Measurements from ENCODE around the gene OBSCN.

The OBSCN gene

GRCh38 chr1:228312136-228312764 is 104.4 kb downstream of the OBSCN start:
- no peak for DNase-seq

- DNase-seq, result peak; percentile 32
These were observed 105.9 kb downstream of the OBSCN start for GRCh38 chr1:228313536-228314277.

GRCh38 chr1:228314315-228314657 is 106.4 kb downstream of the OBSCN start:
- DNase-seq, result no peak

DNA sequence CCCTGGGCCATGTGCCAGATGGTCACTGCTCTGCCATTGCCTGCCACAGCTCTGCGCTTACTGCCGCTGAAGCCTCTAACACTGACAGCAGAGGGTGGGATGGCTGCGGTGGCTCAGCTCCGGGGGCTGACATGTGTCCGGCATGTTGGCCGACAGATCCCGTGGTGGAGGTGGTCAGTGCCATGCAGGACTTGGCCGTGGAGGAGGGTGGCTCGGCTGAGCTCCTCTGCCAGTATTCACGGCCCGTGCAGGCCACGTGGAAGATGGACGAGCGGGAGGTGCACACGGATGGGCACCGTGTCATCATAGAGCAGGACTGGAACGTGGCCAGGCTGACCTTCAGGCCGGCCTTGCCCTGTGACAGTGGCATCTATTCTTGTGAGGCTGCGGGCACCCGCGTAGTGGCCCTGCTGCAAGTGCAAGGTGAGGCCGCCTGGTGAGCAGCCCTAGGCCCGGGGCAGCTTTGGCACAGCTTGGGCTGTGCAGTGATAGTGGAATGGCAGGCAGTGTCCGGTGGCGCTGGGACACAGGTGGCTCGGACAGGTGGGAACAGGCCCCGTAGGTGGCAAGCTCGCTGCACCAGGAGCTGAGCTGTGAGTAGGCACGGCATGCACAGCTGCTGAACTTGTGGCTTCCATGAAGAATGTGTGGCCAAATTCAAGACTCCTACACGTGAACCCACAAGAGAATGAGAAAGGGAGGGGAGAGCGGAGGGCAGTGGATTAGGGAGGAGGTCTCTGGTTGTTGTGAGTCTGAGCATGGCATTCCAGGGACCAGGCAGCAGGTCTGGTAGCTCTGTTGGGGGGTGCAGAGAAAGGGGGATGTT is 107.0 kb downstream of the OBSCN start:
- no peak for DNase-seq

GRCh38 chr1:228315484-228315944 is 107.7 kb downstream of the OBSCN start:
- peak; percentile 24 for DNase-seq

GRCh38 chr1:228315945-228316588 is 108.2 kb downstream of the OBSCN start:
- DNase-seq, result peak; percentile 38

DNA sequence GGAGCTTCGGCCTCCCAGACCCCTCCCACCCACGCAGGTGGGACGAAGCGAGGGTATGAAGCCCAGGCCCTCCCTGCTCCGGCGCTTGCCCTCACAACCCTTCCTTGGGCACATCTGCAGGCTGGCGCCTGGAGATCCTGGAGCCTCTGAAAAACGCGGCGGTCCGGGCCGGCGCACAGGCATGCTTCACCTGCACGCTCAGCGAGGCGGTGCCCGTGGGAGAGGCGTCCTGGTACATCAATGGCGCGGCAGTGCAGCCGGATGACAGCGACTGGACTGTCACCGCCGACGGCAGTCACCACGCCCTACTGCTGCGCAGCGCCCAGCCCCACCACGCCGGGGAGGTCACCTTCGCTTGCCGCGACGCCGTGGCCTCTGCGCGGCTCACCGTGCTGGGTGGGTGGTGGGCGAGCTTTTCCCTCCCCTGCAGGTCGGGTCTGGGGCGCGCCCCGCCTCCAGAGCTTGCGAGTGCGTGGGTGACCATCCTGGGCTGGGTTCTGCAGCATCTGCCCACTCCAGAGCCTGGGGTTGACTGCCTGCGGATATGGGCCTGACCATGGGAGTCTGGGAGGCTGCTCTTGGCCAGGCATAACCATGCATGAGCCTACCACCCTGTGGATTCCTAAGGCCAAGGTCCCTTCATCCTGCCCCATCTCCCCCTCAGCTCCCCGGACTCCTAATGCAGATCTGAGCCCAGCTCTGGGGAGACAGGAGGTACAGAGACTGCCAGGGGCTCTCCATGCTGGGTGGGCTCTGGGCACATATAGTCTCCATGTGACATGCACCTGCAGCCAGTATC is 108.9 kb downstream of the OBSCN start:
- peak; percentile 32 for DNase-seq

GRCh38 chr1:228317411-228317828 is 109.6 kb downstream of the OBSCN start:
- no peak for DNase-seq

GRCh38 chr1:228317891-228318810 is 110.3 kb downstream of the OBSCN start:
- no peak for DNase-seq

GRCh38 chr1:228318823-228319241 is 111.0 kb downstream of the OBSCN start:
- DNase-seq, result no peak

GRCh38 chr1:228319352-228320088 is 111.7 kb downstream of the OBSCN start:
- DNase-seq, result no peak

- no peak for DNase-seq
These were observed 112.5 kb downstream of the OBSCN start for GRCh38 chr1:228320394-228320793.

DNA sequence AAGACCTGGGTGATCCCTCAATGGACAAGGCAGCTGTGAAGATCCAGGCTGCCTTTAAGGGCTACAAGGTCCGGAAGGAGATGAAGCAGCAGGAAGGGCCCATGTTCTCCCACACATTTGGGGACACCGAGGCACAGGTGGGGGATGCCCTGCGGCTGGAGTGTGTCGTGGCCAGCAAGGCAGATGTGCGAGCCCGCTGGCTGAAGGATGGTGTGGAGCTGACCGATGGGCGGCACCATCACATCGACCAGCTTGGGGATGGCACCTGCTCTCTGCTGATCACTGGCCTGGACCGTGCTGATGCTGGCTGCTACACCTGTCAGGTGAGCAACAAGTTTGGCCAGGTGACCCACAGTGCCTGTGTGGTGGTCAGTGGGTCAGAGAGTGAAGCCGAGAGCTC is 113.6 kb downstream of the OBSCN start:
- DNase-seq, result no peak

- DNase-seq, result no peak
These were observed 114.1 kb downstream of the OBSCN start for GRCh38 chr1:228321895-228322294.

DNA sequence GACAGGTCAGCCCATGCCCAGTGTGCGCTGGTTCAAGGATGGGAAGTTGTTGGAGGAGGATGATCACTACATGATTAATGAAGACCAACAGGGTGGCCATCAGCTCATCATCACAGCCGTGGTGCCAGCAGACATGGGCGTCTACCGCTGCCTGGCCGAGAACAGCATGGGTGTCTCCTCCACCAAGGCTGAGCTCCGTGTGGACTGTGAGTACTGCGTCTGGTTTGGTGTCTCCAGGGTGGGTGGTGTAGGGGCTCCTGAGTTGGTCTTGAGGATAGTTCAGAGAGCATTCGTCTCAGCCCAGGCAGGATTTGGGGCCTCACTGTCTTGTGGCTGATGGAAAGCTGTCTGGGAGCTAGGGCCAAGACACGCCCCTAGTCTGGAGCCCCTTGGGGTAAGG is 115.6 kb downstream of the OBSCN start:
- no peak for DNase-seq

- DNase-seq, result no peak
These were observed 117.4 kb downstream of the OBSCN start for GRCh38 chr1:228325267-228325666.

DNA sequence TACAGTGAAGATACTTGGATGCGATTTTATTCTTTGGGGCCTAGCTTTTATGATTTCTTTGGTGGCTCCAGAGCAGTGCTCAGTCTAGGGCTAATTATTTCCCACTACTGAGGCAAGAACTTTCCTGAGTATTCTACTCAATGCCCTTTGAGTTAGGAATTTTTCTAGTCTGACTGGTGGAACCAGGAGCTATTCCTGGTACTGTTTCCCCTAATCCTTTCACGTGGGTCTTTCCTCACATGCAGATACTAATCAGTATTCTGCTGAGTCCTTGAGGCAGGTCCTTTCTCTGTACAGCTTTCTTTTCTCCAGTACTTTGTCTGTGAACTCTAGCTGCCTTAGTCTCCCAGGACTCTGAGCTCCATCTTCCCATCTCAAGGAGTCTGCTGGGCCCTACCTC is 122.0 kb downstream of the OBSCN start:
- no peak for DNase-seq

DNA sequence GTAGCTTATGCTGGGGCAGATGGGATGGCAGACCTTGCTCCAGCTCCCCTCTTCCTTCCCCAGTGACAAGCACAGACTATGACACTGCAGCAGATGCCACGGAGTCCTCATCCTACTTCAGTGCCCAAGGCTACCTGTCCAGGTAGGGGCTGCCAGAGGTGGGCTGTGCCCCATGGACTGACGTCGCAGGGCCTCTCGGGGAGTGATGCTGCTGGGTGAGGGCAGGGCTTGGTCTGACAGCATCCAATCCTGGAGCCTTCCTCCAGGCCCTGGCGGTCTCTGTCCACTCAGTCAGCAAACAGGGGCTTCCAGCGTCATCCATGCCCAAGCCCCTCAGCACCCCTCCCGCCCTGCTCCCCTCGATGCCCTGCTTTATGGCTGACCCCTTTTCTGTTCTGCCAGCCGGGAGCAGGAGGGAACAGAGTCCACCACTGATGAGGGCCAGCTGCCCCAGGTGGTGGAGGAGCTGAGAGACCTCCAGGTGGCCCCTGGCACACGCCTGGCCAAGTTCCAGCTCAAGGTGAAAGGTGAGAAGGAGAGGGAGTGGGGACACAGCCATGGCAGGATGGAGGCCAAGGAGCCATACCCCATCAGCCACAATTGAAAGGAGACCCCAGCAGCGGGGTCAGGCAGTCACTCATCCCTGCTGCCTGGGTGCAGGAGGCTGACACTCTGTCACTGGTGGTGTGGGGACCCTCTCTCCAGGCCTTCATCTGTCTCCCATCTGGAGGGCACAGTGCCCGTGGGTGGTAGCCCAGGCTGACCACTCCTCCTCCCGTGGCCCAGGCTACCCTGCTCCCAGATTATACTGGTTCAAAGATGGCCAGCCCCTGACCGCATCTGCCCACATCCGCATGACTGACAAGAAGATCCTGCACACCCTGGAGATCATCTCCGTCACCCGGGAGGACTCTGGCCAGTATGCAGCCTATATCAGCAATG is 125.2 kb downstream of the OBSCN start:
- DNase-seq, result peak; percentile 36

- peak; percentile 35 for DNase-seq
These were observed 125.9 kb downstream of the OBSCN start for GRCh38 chr1:228333739-228334115.
